ENCODE data around the gene TANC1.

- TF ChIP-seq CTCF (conservative IDR thresholded peaks at IDR 0.05; ENCODE audit: low read depth, low read length) (no peak), POLR2A (IDR thresholded peaks at IDR 0.05; ENCODE audit: low read depth, low read length) (no peak), MXI1 (IDR thresholded peaks at IDR 0.05; ENCODE audit: borderline replicate concordance, low read depth, low read length) (no peak), RFX5 (IDR thresholded peaks at IDR 0.05; ENCODE audit: low read depth, low read length) (no peak), SMC3 (IDR thresholded peaks at IDR 0.05; ENCODE audit: low read depth, low read length) (no peak), RAD21 (IDR thresholded peaks at IDR 0.05; ENCODE audit: low read length) (no peak)
These were observed 141.1 kb downstream of the TANC1 start for GRCh38 chr2:159109517-159109916.

Measured in IMR-90 (cell line).